HG03520 (cell line): Measurements from ENCODE around the gene SLTM.
A peak's percentile ranks its signal among the peaks of the same experiment; 100 is the strongest.
"Not testable (repeated sequence)": the region's sequence is repeated elsewhere in the genome, so short reads cannot be mapped to it uniquely, and the experiment has no call there.

Experiments used
- ATAC-seq: cut with Tn5 transposase; IDR thresholded peaks from one replicate; pipeline ENCODE4 v1.9.1; 2021; ENCODE audit warnings: mild to moderate bottlenecking, moderate library complexity; ENCODE audit not compliant: unreplicated experiment

Gene SLTM

DNA sequence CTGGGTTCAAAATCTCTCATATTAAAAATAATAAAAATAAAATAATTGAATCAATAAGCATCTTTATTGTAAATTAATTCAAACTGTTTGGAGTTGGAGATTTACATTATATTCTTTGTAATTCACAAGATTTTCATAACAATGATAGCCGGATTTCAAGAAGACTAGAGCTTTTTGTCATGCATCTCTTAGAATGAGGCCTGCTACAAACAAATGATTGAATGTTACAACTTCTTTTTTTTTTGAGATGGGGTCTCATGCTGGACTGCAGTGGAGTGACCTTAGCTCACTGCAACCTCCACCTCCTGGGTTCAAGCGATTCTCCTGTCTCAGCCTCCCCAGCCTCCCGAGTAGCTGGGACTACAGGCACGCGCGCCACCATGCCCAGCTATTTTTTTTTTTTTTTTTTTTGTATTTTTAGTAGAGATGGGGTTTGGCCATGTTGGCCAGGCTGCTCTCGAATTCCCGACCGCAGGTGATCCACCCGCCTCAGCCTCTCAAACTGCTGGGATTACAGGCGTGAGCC is 3.5 kb downstream of the SLTM start:
- ATAC-seq: no peak

DNA sequence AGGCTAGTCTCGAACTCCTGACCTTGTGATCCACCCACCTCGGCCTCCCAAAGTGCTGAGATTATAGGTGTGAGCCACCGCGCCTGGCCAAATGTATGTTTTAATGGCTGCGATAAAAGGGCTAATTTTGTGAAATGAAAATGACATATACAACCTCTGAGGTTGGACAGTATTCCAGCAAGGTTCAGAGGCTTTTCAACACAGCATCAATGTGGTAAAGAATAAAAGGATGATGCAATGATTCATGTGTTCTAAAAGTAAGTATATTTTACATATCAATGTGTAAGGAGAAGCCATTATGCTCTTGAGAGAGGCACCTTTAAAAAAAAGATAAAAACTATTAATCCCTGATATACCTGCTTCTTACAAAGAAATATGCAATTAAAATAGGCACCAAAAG is 6.7 kb downstream of the SLTM start:
- ATAC-seq: no peak

DNA sequence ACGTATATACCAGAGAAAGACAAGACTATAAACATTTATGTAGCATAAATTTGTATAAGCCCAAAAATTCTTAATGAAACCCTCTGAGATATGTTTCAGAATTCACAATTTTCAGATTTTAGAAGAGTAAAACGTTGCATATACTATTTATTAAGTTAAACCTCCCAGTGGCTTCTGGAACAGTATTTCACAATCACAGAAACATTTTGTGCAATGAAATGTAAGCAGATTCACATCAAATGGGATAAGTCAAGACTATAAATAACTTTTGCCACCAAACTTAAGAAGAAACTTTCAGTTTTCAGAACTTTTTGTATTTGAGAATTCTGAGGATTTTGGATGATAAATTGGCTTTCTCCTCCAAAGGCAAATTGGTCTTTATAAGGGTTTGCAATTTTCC is 9.2 kb downstream of the SLTM start:
- ATAC-seq: no peak

DNA sequence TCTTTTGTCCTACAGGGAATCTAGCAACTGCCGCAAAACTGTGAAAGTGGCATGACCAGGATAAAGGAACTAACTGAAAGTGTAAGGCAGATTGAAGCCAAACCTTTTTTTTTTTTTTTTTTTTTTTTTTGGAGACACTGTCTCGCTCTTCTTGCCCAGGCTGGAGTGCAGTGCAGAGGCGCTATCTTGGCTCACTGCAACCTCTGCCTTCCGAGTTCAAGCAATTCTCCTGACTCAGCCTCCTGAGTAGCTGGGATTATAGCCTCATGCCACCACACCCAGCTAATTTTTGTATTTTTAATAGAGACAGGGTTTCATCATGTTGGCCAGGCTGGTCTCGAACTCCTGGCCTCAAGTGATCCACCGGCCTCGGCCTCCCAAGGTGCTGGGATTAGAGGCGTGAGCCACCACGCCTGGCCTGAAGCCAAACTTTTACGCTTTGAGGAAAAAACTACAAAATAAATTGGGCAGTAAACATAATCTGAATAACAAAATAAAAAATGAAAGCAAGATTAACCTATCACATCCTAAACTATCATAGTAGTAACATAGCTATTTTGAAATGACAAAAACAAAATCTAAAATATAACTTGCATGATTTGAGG is 9.7 kb downstream of the SLTM start:
- ATAC-seq: no peak

DNA sequence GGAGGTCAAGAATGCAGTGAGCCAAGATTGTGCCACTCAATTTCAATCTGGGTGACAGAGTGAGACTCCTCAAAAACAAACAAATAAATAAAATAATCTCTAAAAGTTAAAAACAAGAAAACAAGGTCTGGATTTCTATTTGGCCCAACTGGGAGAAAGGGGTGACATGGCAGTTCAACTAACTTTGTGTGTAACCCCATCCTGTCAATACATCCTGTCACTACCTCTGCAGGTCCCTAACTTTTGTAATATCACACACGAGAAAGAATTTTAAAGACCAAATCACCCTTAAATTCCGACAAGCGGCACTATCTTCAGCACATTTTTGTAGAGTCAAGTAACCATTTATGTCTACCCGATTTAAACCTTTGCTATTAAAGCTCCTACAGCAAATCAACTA is 10.2 kb downstream of the SLTM start:
- ATAC-seq: no peak

DNA sequence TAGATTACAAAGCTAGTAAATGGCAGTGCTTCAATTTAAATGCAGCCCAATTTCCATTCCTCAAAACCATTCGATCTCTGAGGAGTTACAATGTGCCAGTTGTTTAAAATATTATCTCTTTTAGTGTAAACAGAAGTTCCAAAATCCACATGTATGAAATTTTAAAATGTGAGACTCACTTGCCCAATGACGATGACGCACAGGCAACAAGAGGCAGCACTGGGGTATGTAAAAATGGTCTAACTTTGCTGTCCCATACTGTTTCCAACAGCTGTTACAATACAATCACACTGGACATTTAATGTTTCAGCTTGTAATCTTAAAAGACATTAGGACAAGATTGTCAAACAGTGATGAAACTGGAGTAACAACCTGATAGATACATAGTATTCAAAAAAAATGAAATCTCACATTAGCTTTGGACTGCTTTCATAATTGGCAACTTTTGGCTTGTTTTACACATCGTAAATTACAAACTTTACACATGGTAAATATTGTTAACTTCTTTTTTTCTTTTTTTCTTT is 12.2 kb downstream of the SLTM start:
- no peak for ATAC-seq

DNA sequence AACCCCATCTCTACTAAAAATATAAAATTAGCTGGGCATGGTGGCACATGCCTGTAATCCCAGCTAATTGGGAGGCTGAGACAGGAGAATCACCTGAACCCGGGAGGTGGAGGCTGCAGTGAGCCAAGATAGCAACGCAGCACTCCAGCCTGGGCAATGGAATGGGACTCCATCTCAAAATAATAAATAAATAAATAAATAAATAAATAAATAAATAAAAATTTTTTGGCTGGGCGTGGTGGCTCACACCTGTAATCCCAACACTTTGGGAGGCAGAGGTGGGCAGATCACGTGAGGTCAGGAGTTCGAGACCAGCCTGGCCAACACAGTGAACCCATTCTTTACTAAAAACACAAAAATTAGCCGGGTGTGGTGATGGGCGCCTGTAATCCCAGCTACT is 13.0 kb downstream of the SLTM start:
- not testable (repeated sequence) for ATAC-seq

DNA sequence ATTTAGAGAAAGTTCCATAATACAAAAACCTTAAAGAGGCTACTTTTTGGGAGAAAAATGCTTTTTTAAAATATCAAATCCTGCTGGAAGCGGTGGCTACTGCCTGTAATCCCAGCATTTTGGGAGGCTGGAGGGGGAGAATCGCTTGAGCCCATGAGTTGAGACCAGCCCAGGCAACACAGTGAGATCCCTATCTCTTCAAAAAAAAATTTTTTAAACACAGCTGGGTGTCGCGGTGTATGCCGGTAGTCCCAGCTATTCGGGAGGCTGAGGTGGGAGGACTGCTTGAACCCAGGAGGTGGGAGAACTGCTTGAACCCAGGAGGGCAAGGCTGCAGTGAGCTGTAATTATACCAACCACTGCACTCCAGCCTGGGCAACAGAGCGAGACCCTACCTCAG is 14.2 kb downstream of the SLTM start:
- ATAC-seq: no peak

DNA sequence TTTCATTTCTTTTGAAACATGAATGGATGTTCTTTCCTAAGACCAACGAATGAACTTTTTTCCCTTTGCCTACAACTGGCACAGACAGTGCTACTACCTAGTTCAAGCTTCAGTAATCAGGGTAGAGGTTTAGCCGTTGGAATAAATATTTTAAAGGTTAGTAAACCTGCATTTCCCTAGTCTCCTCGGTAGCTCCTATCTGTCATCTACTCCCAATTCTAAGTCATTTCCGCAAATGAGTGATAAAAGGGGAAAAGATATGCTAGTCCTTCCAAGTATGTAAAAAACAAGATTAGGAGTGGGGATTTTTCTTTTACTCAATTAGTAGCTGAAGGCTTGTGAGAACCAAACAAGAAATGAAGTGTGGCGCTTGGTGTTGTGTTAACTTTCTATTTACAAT is 15.2 kb downstream of the SLTM start:
- ATAC-seq: no peak

DNA sequence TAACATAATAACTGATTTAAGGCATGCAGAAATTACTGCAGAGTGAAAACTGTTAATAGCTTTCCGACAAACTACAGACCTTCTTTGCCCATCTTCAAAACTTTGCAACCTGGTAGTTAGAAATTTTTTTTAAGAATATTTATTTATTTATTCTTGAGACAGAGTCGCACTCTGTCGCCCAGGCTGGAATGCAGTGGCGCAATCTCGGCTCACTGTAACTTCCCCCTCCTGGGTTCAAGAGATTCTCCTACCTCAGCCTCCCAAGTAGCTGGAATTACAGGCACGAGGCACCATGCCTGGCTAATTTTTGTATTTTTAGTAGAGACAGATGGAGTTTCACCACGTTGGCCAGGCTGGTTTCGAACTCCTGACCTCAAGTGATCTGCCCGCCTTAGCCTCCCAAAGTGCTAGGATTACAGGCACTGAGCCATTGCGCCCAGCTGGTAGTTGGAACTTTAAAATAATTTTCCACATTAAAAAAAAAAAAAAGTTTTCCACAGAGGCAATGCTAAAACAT is 15.8 kb downstream of the SLTM start:
- ATAC-seq: not testable (repeated sequence)

DNA sequence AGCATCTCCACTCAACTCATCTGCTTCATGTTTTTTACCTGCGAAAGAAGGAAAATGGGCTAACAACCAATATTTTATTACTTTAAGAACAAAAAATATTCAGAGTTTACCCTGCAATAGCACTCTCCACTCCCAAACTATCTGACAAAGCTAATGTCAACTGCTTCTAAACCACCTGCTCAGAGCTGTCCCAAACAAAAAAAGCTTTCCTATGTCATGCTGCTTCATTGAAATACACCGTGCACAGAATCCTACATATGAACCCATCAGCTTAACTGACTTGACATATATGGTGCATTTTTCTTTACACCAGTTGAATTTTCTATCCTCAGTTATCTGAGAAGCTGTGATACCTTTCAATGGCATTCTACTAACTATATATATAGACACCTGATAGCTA is 16.5 kb downstream of the SLTM start:
- ATAC-seq: no peak

DNA sequence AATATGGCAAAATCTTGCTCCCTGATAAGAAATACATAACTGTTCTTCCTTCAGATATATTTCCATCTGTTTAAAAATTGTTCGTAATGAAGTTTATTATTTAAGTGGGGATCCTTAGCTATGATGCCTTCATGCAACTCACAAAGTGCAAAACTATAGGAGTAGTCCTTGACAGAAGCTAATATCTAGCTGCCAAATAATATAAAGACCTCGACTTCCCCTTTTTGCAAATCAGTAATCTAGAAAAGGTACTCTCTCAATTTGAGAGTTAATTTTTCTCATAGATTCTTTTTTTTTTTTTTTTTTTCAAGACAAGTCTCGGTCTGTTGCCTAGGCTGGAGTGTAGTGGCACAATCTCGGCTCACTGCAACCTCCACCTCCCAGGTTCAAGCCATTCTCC is 23.0 kb downstream of the SLTM start:
- ATAC-seq: no peak

DNA sequence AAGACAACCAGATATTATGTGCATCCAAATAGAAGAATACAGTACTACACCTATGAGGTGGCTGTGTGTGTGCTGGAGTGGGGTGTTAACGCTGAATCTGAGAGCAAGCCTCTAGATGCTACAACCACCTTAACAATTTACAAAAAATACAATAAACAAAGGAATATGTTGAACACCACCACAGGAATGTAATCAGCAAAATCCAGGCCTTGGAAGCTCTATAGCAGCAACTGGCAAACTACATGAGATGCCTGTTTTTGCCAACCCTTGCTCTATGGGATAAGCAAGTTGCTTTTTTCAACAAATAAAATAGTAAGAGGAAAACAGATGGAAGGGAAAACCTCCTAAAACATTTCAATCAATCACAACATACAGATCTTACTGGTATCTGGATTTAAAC is 23.9 kb downstream of the SLTM start:
- no peak for ATAC-seq

DNA sequence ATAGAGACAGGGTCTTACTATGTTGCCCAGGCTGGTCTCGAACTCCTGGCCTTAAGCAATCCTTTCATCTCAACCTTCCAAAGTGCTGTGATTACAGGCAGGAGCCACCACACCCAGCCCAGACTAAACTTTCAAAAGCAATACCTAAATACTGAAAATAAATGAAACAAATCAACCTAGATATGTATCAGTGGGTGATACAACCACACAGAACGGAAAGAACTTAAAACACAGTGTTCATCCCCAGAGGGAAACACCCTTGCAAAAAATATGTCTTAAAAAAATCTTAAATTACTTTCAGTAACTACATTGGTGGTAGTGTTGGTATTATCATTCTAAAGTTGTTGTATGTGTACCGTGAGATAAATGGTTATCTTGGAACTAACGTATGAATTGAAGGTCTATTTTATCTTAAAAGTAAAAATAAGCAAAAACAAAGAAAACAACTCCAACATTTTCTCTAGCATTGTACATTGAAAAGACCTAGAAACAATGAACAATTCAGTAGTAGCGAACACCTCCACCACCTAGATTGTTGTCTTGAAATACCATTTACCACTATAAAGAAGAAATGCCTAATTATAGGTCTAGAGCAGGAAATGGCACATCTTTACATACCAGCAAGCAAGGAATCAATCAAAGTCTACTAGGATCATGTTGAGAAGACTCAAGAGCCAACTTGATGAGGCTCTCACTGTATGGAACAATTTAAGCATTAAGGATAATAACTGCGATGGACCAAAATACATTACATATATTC is 24.7 kb downstream of the SLTM start:
- ATAC-seq: no peak

DNA sequence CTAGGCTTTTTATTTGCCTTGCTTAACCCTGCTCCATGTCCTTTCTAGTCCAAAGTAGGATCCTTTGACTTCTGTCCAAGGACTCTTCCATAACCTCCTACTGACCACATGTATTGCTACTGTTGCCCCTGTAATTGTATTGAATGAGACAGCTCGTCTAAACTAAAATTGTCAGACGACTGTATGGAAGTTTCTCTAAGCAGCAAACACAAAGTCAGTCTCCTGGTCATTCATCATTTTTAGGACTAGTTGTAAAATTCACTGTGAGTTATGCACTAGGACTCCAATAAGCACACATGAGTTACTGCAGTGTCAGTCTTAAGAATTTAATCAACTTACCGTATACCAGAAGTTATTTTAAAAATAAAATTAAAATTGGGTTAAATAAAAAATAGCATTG is 32.8 kb downstream of the SLTM start:
- no peak for ATAC-seq

DNA sequence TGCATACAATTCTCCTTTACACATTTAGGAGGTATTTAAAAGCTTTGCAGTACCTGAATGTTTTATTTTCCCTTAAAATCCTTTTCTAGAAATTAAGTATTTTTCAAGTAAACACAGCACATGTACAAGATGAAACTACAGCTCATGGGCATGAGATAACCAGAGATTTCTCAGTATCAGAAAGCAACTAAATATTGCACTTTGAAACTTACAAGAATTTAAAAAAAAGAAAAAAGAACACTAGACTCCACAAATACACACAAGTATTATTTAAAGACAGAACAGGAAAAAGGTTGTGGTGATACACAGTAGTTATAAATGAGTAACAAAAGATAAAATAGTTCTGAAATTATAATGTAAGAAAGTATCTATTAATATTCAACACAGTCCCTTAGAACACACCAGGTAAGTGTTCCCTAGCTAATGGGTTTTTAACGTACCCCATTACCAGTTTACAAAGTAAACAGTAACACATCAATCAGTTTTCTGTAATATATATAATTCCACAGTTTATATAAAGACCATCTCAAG is 35.3 kb downstream of the SLTM start:
- no peak for ATAC-seq

DNA sequence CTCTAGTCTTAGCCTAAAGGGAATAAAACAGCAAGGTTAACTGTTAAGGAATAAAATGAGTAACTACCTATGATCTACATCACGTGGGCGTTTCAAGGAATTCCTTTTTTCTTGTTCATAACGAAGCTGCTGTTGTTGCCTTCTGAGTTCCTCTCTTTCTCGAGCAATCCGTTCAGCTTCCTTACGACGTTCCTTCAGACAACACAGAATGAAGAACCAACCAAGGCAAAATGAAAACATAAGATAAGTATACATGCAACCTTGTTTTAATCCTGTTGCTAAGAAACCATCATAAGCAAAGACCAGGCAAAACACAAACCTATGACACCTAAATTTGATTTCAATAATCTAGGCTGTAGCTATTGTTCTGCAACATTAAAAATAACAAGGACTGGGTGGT is 44.1 kb downstream of the SLTM start:
- no peak for ATAC-seq

DNA sequence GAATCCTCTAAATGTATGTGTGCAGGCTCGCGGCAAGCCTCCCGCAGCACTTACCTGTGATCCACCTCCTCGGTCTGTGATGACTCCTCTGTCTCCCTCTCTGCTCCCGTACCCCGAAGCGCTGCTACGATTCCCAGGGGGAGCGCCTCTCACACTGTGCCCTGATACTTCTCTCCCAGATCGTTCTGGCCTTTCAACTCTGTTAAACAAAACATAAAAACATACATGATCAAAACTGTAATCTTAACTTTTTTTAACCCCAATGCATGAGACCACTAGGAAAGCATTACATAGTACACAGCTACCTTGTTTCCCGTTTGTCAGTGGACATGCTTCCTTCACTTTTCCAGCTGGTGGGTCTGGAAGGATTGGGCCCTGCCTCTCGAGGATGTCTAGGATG is 46.6 kb downstream of the SLTM start:
- ATAC-seq: no peak

DNA sequence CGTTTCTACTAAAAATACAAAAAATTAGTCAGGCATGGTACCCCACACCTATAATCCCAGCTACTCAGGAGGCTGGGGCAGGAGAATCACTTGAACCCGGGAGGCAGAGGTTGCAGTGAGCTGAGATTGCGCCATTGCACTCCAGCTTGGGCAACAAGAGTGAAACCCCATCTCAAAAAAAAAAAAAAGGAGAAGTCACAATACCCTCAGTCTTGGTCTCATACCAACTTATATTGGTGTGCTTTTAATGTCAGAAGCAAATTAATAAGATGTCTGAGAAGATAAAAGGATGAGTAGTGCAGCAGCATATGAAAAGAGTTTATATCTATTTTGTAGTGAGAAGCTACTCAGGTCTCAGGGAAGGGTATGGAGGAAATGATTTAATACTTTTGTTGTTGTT is 49.6 kb downstream of the SLTM start:
- not testable (repeated sequence) for ATAC-seq

DNA sequence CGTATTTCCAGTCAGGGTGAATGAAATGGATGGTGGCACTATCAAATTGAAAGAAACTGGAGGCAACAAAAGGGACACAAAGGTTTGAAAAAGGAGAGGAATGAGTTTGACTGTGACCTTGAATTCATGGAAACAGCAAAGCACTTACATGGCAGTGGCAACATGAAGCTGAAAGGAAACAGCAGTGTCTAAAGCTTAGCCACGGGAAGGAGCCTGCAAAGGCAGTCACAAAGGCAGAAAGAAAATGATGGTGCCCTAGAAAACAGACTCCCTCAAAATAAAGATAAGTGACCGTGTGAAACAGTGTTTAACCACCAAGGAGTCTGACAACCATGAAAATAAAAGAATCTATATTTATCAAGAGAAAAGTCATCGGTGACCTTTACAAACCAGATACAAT is 51.2 kb downstream of the SLTM start:
- no peak for ATAC-seq

DNA sequence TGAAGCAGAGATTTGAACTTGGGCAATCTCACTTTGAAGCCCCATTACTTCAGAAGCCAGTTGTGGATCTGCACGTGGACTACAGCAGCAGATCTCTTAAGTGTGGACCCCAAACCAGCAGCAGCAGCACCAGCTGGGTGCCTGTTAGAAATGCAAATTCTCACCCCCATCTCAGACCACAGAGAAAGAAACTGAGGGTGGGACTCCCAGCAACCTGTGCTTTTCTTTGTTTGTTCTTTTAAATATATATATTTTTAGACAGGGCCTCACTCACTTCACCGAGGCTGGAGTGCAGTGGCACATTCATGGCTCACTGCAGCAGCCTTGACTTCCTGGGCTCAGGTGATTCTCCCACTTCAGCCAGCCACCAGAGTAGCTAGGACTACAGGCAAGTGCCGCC is 53.2 kb downstream of the SLTM start:
- ATAC-seq: peak; percentile 50
